Upper lobe of left lung (tissue), 6 donors: ENCODE data around the gene MAGI2. TPM values are rescaled to one million over a fixed set of nuclear protein-coding genes. Genes with fewer than 3 reads are reported as not detected.
"Not testable (repeated sequence)": the region's sequence is repeated elsewhere in the genome, so short reads cannot be mapped to it uniquely, and the experiment has no call there.

Experiments
- ATAC-seq, 2 donors: fragments of 200-7000 bp; cut with Tn5 transposase; one replicate each; pipeline ENCODE4 v1.9.1; 2022; ENCODE audit warnings: mild to moderate bottlenecking in 2 of 2, moderate library complexity in 2 of 2; ENCODE audit not compliant: low FRiP score in 2 of 2
- DNase-seq, 2 donors: peaks; one replicate each; pipeline ENCODE4 v3.0.0-alpha.2; 2019 to 2020
- H3K27ac ChIP-seq, 4 donors: fragments of 200-600 bp; sonication (generic); one replicate each; pipeline ENCODE4 v1.5.1; 2016 to 2019
- H3K27me3 ChIP-seq, 4 donors: fragments of 200-600 bp; sonication (generic); one replicate each; pipeline ENCODE4 v1.5.1; 2017 to 2019
- H3K36me3 ChIP-seq, 4 donors: fragments of 200-600 bp; sonication (generic); one replicate each; pipeline ENCODE4 v1.5.1; 2016 to 2019
- H3K4me1 ChIP-seq, 4 donors: fragments of 200-600 bp; sonication (generic); one replicate each; pipeline ENCODE4 v1.5.1; 2018 to 2019
- H3K4me3 ChIP-seq, 4 donors: fragments of 200-600 bp; sonication (generic); one replicate each; pipeline ENCODE4 v1.5.1; 2017 to 2019; ENCODE audit warnings: mild to moderate bottlenecking in 2 of 4, moderate library complexity in 1 of 4
- H3K9me3 ChIP-seq, 4 donors: fragments of 200-600 bp; sonication (generic); one replicate each; pipeline ENCODE4 v1.5.1; 2018 to 2019
- EP300 ChIP-seq, 4 donors: sonication (generic); formaldehyde crosslinking; IDR thresholded peaks; one replicate each; pipeline ENCODE4 v1.5.1; 2017; ENCODE audit warnings: antibody characterized with exemption in 4 of 4, control low read depth in 2 of 4
- POLR2A ChIP-seq, 4 donors: fragments of 450-650 bp; IDR thresholded peaks; one replicate each; pipeline ENCODE4 v1.5.1; 2016 to 2017; ENCODE audit warnings: antibody characterized with exemption in 4 of 4, mild to moderate bottlenecking in 2 of 4
- POLR2AphosphoS5 ChIP-seq, 2 donors: sonication (generic); formaldehyde crosslinking; IDR thresholded peaks; one replicate each; pipeline ENCODE4 v1.5.1; 2017; ENCODE audit warnings: antibody characterized with exemption in 2 of 2
- WGBS, 2 donors: methylation state at CpG; one replicate each; pipeline ENCODE4 v1.1.5; 2017 to 2018; 5-methylcytosine and 5-hydroxymethylcytosine counted together
- total RNA-seq, 6 donors: library from RNA; depleted of rRNA in 4 of 6; stranded (reverse); fragments of >200 nt in 4 of 6; gene quantifications; one replicate each; pipeline versions ENCODE4 v1.1.0 to v1.2.1, GENCODE V29; 2016 to 2021
- TF ChIP-seq, protein P1 (sequence below), 6 experiments: fragments of 450-650 bp in 4 of 6; fragments of 200-600 bp in 2 of 6; sonication (generic) in 2 of 6; IDR thresholded peaks; one replicate each; pipeline ENCODE4 v1.5.1; 2016 to 2019; ENCODE audit warnings: antibody characterized with exemption in 6 of 6
- donor health status: DM: no; HTN: no; CAD: no; lungs with moderate emphysema.
- donor health status: DM: no; HTN: yes; CAD: no; lungs with severe emphysema.

The MAGI2 gene
- total RNA-seq, 6 donors from 2014 or later, result 7.9 to 84.9 (median 11.8) TPM

DNA sequence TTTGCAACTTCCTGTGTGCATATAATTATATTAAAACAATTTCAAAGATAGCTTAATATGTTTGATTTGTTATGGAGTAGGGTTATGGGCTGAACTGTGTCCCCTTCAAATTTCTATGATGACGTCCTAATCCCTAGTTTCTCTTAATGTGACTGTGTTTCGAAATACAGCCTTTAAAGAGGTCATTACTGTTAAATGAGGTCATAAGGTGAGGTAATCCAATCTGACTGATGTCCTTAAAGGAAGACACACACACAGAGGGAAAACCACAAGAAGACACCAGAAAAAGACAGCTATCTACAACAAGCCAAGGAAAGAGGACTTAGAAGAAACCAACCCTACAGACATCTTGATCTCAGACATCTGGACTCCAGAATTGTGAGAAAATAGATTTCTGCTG lies 407.4 kb downstream of the MAGI2 start:
- no peaks in the 10 kb centered on the region for H3K36me3 ChIP-seq
- H3K27ac ChIP-seq, result no peak overlapping the region
- no peaks in the 10 kb centered on the region for H3K27me3 ChIP-seq
- H3K9me3 ChIP-seq, result peaks cover 0 to 5% (median 0%) of the 10 kb centered on the region in 4 donors
- no peaks in the 10 kb centered on the region for H3K4me1 ChIP-seq
- ATAC-seq (no peak), DNase-seq (no peak)
- WGBS, 2 donors, result 65 to 68% methylated on average over 2 of the region's 2 CpGs
- no peak overlapping the region for H3K4me3 ChIP-seq
- TF ChIP-seq EP300 (IDR thresholded peaks at IDR 0.05), result no peak
- TF ChIP-seq POLR2A (IDR thresholded peaks at IDR 0.05), result no peak
- TF ChIP-seq POLR2AphosphoS5 (IDR thresholded peaks at IDR 0.05), result no peak
- TF ChIP-seq, protein P1, sequence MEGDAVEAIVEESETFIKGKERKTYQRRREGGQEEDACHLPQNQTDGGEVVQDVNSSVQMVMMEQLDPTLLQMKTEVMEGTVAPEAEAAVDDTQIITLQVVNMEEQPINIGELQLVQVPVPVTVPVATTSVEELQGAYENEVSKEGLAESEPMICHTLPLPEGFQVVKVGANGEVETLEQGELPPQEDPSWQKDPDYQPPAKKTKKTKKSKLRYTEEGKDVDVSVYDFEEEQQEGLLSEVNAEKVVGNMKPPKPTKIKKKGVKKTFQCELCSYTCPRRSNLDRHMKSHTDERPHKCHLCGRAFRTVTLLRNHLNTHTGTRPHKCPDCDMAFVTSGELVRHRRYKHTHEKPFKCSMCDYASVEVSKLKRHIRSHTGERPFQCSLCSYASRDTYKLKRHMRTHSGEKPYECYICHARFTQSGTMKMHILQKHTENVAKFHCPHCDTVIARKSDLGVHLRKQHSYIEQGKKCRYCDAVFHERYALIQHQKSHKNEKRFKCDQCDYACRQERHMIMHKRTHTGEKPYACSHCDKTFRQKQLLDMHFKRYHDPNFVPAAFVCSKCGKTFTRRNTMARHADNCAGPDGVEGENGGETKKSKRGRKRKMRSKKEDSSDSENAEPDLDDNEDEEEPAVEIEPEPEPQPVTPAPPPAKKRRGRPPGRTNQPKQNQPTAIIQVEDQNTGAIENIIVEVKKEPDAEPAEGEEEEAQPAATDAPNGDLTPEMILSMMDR (IDR thresholded peaks at IDR 0.05), result no peak

DNA sequence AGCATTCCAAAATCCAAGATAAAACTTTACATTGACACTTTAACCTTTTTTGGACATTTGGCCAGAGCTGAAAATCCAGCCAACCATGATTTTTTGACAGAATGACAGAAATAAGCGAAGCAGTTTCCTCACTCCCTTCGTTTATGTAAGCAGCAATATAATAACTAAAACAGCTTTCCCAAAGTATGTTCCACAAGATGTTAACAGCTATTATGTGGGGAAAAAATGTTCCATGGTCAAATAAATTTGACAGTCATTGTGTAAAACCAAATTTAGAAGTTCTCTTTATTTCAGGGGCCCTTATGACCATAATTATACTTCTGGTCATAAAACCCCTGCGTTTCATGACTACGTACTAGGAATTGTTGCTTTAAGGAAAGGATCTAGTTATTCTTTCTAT lies 416.5 kb downstream of the MAGI2 start:
- ATAC-seq, result no peak
- WGBS, 2 donors, result 74 to 84% methylated on average over 4 of the region's 4 CpGs
- Histone ChIP-seq H3K27ac (no peak overlapping the region), H3K4me1 (no peaks in the 10 kb centered on the region), H3K27me3 (no peaks in the 10 kb centered on the region), H3K36me3 (no peaks in the 10 kb centered on the region), H3K4me3 (no peak overlapping the region), H3K9me3 (no peaks in the 10 kb centered on the region)
- TF ChIP-seq EP300 (IDR thresholded peaks at IDR 0.05) (no peak), POLR2A (IDR thresholded peaks at IDR 0.05) (no peak), POLR2AphosphoS5 (IDR thresholded peaks at IDR 0.05) (no peak)
- TF ChIP-seq, protein P1 (IDR thresholded peaks at IDR 0.05), result no peak
- no peak for DNase-seq

DNA sequence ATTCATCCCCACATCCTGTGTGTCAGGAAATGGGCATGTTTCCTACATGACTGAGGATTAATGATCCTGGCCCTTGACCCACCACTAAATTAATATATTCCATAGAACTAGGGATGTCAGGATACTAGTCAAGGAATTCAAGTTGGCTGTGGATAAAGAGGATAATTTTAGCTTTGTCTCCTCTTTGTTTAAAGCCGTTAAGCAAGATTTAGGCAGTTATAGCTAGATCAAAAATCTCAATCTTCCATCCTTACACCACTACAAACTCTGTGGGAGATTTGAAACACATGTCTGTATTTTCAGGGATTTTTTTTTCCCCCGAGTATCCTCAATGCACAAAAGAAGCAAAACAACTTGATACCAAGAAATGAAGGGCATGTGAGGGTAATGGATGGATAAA lies 417.1 kb downstream of the MAGI2 start:
- H3K4me3 ChIP-seq, result no peak overlapping the region
- 58 to 67% methylated on average over 2 of the region's 2 CpGs for WGBS, 2 donors
- no peak for ATAC-seq
- no peak for DNase-seq
- H3K27me3 ChIP-seq, result no peaks in the 10 kb centered on the region
- H3K9me3 ChIP-seq, result no peaks in the 10 kb centered on the region
- H3K27ac ChIP-seq, result no peak overlapping the region
- no peak for TF ChIP-seq POLR2AphosphoS5 (IDR thresholded peaks at IDR 0.05)
- TF ChIP-seq, protein P1 (IDR thresholded peaks at IDR 0.05), result no peak
- TF ChIP-seq POLR2A (IDR thresholded peaks at IDR 0.05), result no peak
- TF ChIP-seq EP300 (IDR thresholded peaks at IDR 0.05), result no peak
- no peaks in the 10 kb centered on the region for H3K36me3 ChIP-seq
- H3K4me1 ChIP-seq, result no peaks in the 10 kb centered on the region

DNA sequence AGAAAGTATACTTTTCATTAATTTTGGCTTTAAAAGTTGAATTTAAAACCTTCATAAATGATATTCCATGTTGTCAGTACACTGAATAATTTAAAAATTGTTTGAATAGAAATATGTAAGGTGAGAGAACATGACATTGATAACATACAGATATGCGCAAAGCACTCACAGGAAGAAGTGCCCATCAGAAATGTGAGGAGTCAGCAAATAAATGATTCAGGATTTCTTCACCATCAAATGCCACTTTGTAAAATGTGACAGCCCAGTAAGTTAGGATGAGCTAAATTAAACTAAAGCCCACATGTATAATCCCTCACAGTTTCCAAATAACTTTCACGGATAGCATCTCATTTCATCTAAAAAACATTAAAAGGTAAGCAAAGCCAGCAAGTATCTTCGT lies 417.6 kb downstream of the MAGI2 start:
- WGBS, 2 donors, result 76 to 80% methylated on average over 3 of the region's 3 CpGs
- ATAC-seq (no peak), DNase-seq (no peak)
- Histone ChIP-seq H3K27ac (no peak overlapping the region), H3K9me3 (no peaks in the 10 kb centered on the region), H3K27me3 (no peaks in the 10 kb centered on the region), H3K4me1 (no peaks in the 10 kb centered on the region), H3K36me3 (no peaks in the 10 kb centered on the region), H3K4me3 (no peak overlapping the region)
- TF ChIP-seq, protein P1 (IDR thresholded peaks at IDR 0.05), result no peak
- no peak for TF ChIP-seq POLR2AphosphoS5 (IDR thresholded peaks at IDR 0.05)
- no peak for TF ChIP-seq EP300 (IDR thresholded peaks at IDR 0.05)
- no peak for TF ChIP-seq POLR2A (IDR thresholded peaks at IDR 0.05)

DNA sequence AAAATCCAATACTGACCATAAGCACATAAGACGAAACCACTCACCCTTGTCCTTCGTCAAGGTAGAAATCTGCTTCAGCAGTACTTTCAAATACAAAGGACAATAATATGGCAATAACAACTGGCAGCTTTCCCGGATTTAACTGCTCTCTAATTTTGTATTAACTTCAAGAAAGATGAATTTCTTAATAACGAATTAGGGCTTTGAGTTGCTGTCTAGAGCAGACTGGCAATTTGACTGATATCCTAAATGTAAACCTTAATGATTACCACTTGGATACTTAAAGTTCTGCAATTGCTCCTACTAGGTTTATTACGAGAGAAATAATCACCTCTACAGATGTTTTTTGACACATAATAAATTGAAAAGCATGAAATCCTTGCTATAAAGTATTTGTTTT lies 418.7 kb downstream of the MAGI2 start:
- H3K4me1 ChIP-seq, result no peaks in the 10 kb centered on the region
- H3K36me3 ChIP-seq, result no peaks in the 10 kb centered on the region
- no peak for ATAC-seq
- TF ChIP-seq, protein P1 (IDR thresholded peaks at IDR 0.05), result no peak
- no peak for TF ChIP-seq POLR2AphosphoS5 (IDR thresholded peaks at IDR 0.05)
- no peak for TF ChIP-seq POLR2A (IDR thresholded peaks at IDR 0.05)
- no peak for TF ChIP-seq EP300 (IDR thresholded peaks at IDR 0.05)
- H3K4me3 ChIP-seq, result no peak overlapping the region
- no peaks in the 10 kb centered on the region for H3K27me3 ChIP-seq
- WGBS, 2 donors, result 66 to 74% methylated on average over 5 of the region's 5 CpGs
- H3K27ac ChIP-seq, result no peak overlapping the region
- no peaks in the 10 kb centered on the region for H3K9me3 ChIP-seq
- DNase-seq, result no peak

DNA sequence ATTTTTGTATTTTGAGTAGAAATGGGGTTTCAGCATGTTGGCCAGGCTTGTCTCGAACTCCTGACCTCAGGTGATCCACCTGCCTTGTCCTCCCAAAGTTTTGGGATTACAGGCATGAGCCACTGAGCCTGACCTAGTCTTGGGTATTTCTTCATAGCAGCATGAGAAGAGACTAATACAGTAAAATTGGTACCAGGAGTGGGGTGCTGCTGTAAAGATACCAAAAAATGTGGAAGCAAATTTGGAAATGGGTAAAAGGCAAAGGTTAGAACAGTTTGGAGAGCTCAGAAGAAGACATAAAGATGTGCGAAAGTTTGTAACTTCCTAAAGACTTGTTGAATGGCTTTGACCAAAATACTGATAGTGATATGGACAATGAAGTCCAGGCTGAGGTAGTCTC lies 433.8 kb downstream of the MAGI2 start:
- not testable (repeated sequence) for H3K36me3 ChIP-seq, H3K27ac ChIP-seq, H3K27me3 ChIP-seq, H3K4me1 ChIP-seq, ATAC-seq, DNase-seq, H3K4me3 ChIP-seq
- WGBS, 2 donors, result 82 to 93% methylated on average over 2 of the region's 2 CpGs
- peaks cover 0 to 17% (median 14%) of the 10 kb centered on the region in 4 donors for H3K9me3 ChIP-seq
